ENCODE results near the gene KCTD16.
A peak's percentile ranks its signal among the peaks of the same experiment; 100 is the strongest.

KCTD16 gene

DNA sequence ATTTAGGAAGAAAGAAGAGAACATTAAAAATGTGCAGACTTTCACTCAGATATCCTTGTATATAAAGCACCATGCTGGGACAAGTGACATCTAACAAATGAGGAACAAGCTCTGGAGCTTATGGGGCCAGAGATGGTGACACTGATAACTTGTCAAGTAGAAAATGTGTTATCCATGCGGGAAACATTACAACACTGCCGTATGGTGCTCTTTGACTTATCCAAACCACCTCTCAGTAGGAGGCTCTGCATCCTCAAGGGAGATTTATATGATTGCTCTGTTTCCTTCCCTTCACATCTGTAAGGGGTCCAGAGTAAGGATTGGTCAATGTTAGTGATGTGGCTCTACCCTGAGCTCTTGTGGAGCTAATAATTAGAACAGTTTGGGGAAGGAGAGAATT is 23.5 kb downstream of the KCTD16 start (continued):
- TF ChIP-seq, protein P1, sequence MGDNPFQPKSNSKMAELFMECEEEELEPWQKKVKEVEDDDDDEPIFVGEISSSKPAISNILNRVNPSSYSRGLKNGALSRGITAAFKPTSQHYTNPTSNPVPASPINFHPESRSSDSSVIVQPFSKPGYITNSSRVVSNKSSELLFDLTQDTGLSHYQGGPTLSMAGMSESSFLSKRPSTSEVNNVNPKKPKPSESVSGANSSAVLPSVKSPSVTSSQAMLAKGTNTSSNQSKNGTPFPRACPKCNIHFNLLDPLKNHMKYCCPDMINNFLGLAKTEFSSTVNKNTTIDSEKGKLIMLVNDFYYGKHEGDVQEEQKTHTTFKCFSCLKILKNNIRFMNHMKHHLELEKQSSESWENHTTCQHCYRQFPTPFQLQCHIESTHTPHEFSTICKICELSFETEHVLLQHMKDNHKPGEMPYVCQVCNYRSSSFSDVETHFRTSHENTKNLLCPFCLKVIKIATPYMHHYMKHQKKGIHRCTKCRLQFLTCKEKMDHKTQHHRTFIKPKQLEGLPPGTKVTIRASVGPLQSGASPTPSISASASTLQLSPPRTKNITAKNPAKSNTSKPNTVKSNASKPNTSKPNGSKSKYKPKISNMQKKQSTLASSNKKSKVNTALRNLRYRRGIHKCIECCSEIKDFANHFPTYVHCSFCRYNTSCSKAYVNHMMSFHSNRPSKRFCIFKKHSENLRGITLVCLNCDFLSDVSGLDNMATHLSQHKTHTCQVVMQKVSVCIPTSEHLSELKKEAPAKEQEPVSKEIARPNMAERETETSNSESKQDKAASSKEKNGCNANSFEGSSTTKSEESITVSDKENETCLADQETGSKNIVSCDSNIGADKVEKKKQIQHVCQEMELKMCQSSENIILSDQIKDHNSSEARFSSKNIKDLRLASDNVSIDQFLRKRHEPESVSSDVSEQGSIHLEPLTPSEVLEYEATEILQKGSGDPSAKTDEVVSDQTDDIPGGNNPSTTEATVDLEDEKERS (tag by site-specific recombination; IDR thresholded peaks at IDR 0.05): no peak
- TF ChIP-seq KLF1 (tag by site-specific recombination; IDR thresholded peaks at IDR 0.05): no peak
- TF ChIP-seq ZNF488 (tag by site-specific recombination; IDR thresholded peaks at IDR 0.05): 0 out of 2 replicates have a peak, but pooled peaks have one; percentile 17
- no peak for TF ChIP-seq MEIS1 (CRISPR knock-in tag; IDR thresholded peaks at IDR 0.05; ENCODE audit: borderline replicate concordance)

GRCh38 chr5:144195448-144195847 is 24.8 kb downstream of the KCTD16 start:
- H3K9me3 ChIP-seq (ENCODE audit: control insufficient read depth, insufficient read depth, low read depth, low read length): no peaks in the 10 kb centered on the region
- TF ChIP-seq REST (tag by site-specific recombination; IDR thresholded peaks at IDR 0.05) (no peak), ZNF600 (tag by site-specific recombination; IDR thresholded peaks at IDR 0.05) (no peak), KLF8 (tag by site-specific recombination; IDR thresholded peaks at IDR 0.05) (no peak), ZNF214 (tag by site-specific recombination; IDR thresholded peaks at IDR 0.05; ENCODE audit: borderline replicate concordance) (no peak), ZNF639 (tag by site-specific recombination; IDR thresholded peaks at IDR 0.05) (no peak), IKZF3 (tag by site-specific recombination; IDR thresholded peaks at IDR 0.05) (no peak), ZNF549 (tag by site-specific recombination; IDR thresholded peaks at IDR 0.05) (no peak), ZNF146 (tag by site-specific recombination; IDR thresholded peaks at IDR 0.05) (no peak)
- TF ChIP-seq, protein P2, sequence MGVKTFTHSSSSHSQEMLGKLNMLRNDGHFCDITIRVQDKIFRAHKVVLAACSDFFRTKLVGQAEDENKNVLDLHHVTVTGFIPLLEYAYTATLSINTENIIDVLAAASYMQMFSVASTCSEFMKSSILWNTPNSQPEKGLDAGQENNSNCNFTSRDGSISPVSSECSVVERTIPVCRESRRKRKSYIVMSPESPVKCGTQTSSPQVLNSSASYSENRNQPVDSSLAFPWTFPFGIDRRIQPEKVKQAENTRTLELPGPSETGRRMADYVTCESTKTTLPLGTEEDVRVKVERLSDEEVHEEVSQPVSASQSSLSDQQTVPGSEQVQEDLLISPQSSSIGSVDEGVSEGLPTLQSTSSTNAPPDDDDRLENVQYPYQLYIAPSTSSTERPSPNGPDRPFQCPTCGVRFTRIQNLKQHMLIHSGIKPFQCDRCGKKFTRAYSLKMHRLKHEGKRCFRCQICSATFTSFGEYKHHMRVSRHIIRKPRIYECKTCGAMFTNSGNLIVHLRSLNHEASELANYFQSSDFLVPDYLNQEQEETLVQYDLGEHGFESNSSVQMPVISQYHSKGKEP (tag by site-specific recombination; IDR thresholded peaks at IDR 0.05): no peak
- TF ChIP-seq, protein P3, sequence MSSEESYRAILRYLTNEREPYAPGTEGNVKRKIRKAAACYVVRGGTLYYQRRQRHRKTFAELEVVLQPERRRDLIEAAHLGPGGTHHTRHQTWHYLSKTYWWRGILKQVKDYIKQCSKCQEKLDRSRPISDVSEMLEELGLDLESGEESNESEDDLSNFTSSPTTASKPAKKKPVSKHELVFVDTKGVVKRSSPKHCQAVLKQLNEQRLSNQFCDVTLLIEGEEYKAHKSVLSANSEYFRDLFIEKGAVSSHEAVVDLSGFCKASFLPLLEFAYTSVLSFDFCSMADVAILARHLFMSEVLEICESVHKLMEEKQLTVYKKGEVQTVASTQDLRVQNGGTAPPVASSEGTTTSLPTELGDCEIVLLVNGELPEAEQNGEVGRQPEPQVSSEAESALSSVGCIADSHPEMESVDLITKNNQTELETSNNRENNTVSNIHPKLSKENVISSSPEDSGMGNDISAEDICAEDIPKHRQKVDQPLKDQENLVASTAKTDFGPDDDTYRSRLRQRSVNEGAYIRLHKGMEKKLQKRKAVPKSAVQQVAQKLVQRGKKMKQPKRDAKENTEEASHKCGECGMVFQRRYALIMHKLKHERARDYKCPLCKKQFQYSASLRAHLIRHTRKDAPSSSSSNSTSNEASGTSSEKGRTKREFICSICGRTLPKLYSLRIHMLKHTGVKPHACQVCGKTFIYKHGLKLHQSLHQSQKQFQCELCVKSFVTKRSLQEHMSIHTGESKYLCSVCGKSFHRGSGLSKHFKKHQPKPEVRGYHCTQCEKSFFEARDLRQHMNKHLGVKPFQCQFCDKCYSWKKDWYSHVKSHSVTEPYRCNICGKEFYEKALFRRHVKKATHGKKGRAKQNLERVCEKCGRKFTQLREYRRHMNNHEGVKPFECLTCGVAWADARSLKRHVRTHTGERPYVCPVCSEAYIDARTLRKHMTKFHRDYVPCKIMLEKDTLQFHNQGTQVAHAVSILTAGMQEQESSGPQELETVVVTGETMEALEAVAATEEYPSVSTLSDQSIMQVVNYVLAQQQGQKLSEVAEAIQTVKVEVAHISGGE (tag by site-specific recombination; conservative IDR thresholded peaks at IDR 0.05; ENCODE audit: low read depth): no peak
- TF ChIP-seq, protein P4, sequence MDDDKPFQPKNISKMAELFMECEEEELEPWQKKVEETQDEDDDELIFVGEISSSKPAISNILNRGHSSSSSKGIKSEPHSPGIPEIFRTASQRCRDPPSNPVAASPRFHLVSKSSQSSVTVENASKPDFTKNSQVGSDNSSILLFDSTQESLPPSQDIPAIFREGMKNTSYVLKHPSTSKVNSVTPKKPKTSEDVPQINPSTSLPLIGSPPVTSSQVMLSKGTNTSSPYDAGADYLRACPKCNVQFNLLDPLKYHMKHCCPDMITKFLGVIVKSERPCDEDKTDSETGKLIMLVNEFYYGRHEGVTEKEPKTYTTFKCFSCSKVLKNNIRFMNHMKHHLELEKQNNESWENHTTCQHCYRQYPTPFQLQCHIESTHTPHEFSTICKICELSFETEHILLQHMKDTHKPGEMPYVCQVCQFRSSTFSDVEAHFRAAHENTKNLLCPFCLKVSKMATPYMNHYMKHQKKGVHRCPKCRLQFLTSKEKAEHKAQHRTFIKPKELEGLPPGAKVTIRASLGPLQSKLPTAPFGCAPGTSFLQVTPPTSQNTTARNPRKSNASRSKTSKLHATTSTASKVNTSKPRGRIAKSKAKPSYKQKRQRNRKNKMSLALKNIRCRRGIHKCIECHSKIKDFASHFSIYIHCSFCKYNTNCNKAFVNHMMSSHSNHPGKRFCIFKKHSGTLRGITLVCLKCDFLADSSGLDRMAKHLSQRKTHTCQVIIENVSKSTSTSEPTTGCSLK (tag by site-specific recombination; IDR thresholded peaks at IDR 0.05): no peak
- POLR2A ChIA-PET: no interaction called here
- CTCF ChIA-PET: interaction anchor here (0.6 to 5.3 kb wide), 3 partner anchors 10 to 1782 kb away, joined by 3 to 29 read pairs (median 3); no protein-coding TSS in a partner anchor
- H3K27ac ChIP-seq (ENCODE audit: extremely low read depth, low read depth, low read length): no peak overlapping the region
- H3K4me1 ChIP-seq (ENCODE audit: control insufficient read depth, insufficient read depth, low read length): peaks cover 28% of the 10 kb centered on the region
- H3K36me3 ChIP-seq (ENCODE audit: control insufficient read depth in 2 of 2, insufficient read depth in 1 of 2, low read length in 2 of 2): no peaks in the 10 kb centered on the region
- no peak overlapping the region for H3K4me3 ChIP-seq (ENCODE audit: low read depth, low read length)
